ENCODE results near the gene KLF6. TPM values are rescaled to one million over a fixed set of nuclear protein-coding genes. Genes with fewer than 3 reads are reported as not detected.
"Not testable (repeated sequence)": the region's sequence is repeated elsewhere in the genome, so short reads cannot be mapped to it uniquely, and the experiment has no call there.

The KLF6 gene
- total RNA-seq, 1 donor from 2014 or later = 319 TPM

- Histone ChIP-seq H3K9me3 (ENCODE audit: insufficient read depth, low read depth, low read length) (no peaks in the 10 kb centered on the region), H3K27ac (ENCODE audit: low read depth, low read length) (no peak overlapping the region), H3K4me3 (ENCODE audit: insufficient read depth, low read depth, low read length) (no peak overlapping the region), H3K79me2 (ENCODE audit: insufficient read depth, low read length) (no peaks in the 10 kb centered on the region), H3K4me1 (ENCODE audit: insufficient read depth, low read length) (no peaks in the 10 kb centered on the region), H2AFZ (ENCODE audit: low read depth, low read length) (no peak overlapping the region), H4K20me1 (ENCODE audit: insufficient read depth, low read length) (no peaks in the 10 kb centered on the region), H3K27me3 (ENCODE audit: insufficient read depth, low read length) (no peaks in the 10 kb centered on the region), H3K36me3 (ENCODE audit: insufficient read depth, low read length) (no peaks in the 10 kb centered on the region), H3K4me2 (ENCODE audit: low read length) (no peak overlapping the region), H3K9ac (ENCODE audit: low read length) (no peak overlapping the region)
- peaks cover 2% of the 10 kb centered on the region for H3K27me3 Mint-ChIP-seq (ENCODE audit: low read depth, unreplicated experiment)
- H3K27ac Mint-ChIP-seq (ENCODE audit: unreplicated experiment) = no peak overlapping the region
- H3K4me1 Mint-ChIP-seq (ENCODE audit: low read depth, unreplicated experiment) = peaks cover 4% of the 10 kb centered on the region
- no peaks in the 10 kb centered on the region for H3K9me3 Mint-ChIP-seq (ENCODE audit: unreplicated experiment)
- DNase-seq (ENCODE audit: low read depth) = no peak
- no peak overlapping the region for H3K4me3 Mint-ChIP-seq (ENCODE audit: unreplicated experiment)
- FAIRE-seq = no peak
- TF ChIP-seq EZH2 (IDR thresholded peaks at IDR 0.05; ENCODE audit: insufficient read depth, low read length) (no peak), CTCF (IDR thresholded peaks at IDR 0.05; ENCODE audit: insufficient read depth, low read depth, low read length) (no peak)
- H3K36me3 Mint-ChIP-seq (ENCODE audit: low read depth, unreplicated experiment) = no peaks in the 10 kb centered on the region
Measured at GRCh38 chr10:3734111-3734510, 50.9 kb downstream of the KLF6 start.

GRCh38 chr10:3732183-3732582, 52.8 kb downstream of the KLF6 start:
- H2AFZ ChIP-seq (ENCODE audit: low read depth, low read length); H3K27ac ChIP-seq (ENCODE audit: low read depth, low read length); H3K27me3 Mint-ChIP-seq (ENCODE audit: low read depth, unreplicated experiment); DNase-seq (ENCODE audit: low read depth); H3K27ac Mint-ChIP-seq (ENCODE audit: unreplicated experiment); H3K4me3 Mint-ChIP-seq (ENCODE audit: unreplicated experiment); H3K9me3 ChIP-seq (ENCODE audit: insufficient read depth, low read depth, low read length); H3K4me1 ChIP-seq (ENCODE audit: insufficient read depth, low read length); H3K27me3 ChIP-seq (ENCODE audit: insufficient read depth, low read length); FAIRE-seq; H4K20me1 ChIP-seq (ENCODE audit: insufficient read depth, low read length); H3K4me3 ChIP-seq (ENCODE audit: insufficient read depth, low read depth, low read length); H3K9ac ChIP-seq (ENCODE audit: low read length); H3K9me3 Mint-ChIP-seq (ENCODE audit: unreplicated experiment); H3K79me2 ChIP-seq (ENCODE audit: insufficient read depth, low read length); H3K4me2 ChIP-seq (ENCODE audit: low read length); H3K4me1 Mint-ChIP-seq (ENCODE audit: low read depth, unreplicated experiment); H3K36me3 Mint-ChIP-seq (ENCODE audit: low read depth, unreplicated experiment); H3K36me3 ChIP-seq (ENCODE audit: insufficient read depth, low read length): not testable (repeated sequence)

- H3K79me2 ChIP-seq (ENCODE audit: insufficient read depth, low read length) = no peaks in the 10 kb centered on the region
- H3K4me1 ChIP-seq (ENCODE audit: insufficient read depth, low read length) = no peaks in the 10 kb centered on the region
- no peaks in the 10 kb centered on the region for H3K9me3 Mint-ChIP-seq (ENCODE audit: unreplicated experiment)
- no peaks in the 10 kb centered on the region for H3K36me3 Mint-ChIP-seq (ENCODE audit: low read depth, unreplicated experiment)
- FAIRE-seq (no peak), DNase-seq (ENCODE audit: low read depth) (peak; percentile 72)
- H3K27me3 Mint-ChIP-seq (ENCODE audit: low read depth, unreplicated experiment) = no peaks in the 10 kb centered on the region
- H3K9me3 ChIP-seq (ENCODE audit: insufficient read depth, low read depth, low read length) = no peaks in the 10 kb centered on the region
- H3K4me2 ChIP-seq (ENCODE audit: low read length) = peak overlapping the region; percentile 42
- H3K4me3 ChIP-seq (ENCODE audit: insufficient read depth, low read depth, low read length) = no peak overlapping the region
- no peaks in the 10 kb centered on the region for H4K20me1 ChIP-seq (ENCODE audit: insufficient read depth, low read length)
- H3K4me3 Mint-ChIP-seq (ENCODE audit: unreplicated experiment) = no peak overlapping the region
- no peaks in the 10 kb centered on the region for H3K36me3 ChIP-seq (ENCODE audit: insufficient read depth, low read length)
- no peak overlapping the region for H2AFZ ChIP-seq (ENCODE audit: low read depth, low read length)
- no peak overlapping the region for H3K9ac ChIP-seq (ENCODE audit: low read length)
- H3K27ac Mint-ChIP-seq (ENCODE audit: unreplicated experiment) = no peak overlapping the region
- TF ChIP-seq CTCF (IDR thresholded peaks at IDR 0.05; ENCODE audit: insufficient read depth, low read depth, low read length) = no peak
- TF ChIP-seq EZH2 (IDR thresholded peaks at IDR 0.05; ENCODE audit: insufficient read depth, low read length) = no peak
- H3K4me1 Mint-ChIP-seq (ENCODE audit: low read depth, unreplicated experiment) = peaks cover 4% of the 10 kb centered on the region
- no peak overlapping the region for H3K27ac ChIP-seq (ENCODE audit: low read depth, low read length)
- H3K27me3 ChIP-seq (ENCODE audit: insufficient read depth, low read length) = no peaks in the 10 kb centered on the region
Measured at GRCh38 chr10:3729397-3729976, 55.5 kb downstream of the KLF6 start.

Data from astrocyte (in vitro differentiated cells and primary cell).